ENCODE measurements around the gene FHL2. TPM values are rescaled to one million over a fixed set of nuclear protein-coding genes. Genes with fewer than 3 reads are reported as not detected.

Gene FHL2
- total RNA-seq, 1 experiment from 2014 or later, result 21.1 TPM

Other genes starting within 250 kb of the FHL2 start
- 0.21 TPM in 1 of 3 replicates, not detected in the others for gene GPR45, start 157.3 kb downstream of the FHL2 start, total RNA-seq (2021)
- 15.8 to 16.3 TPM (median 16.3 TPM) in 3 replicates for gene TGFBRAP1, start 69.3 kb downstream of the FHL2 start, total RNA-seq (2021)
- 15.9 to 17.2 TPM (median 16.6 TPM) in 3 replicates for gene C2orf49, start 61.5 kb downstream of the FHL2 start, total RNA-seq (2021)

Data from WTC11 (cell line).